Stimulated activated effector memory CD8-positive, alpha-beta T cell treated with anti-CD3 and anti-CD28 coated beads, Interleukin-12 subunit alpha, Interleukin-12 subunit beta, amount 100 ng/mL, for 72 hours (primary cell): ENCODE data around the gene ST7.

Experiments
- ATAC-seq: fragments of 150-1000 bp; cut with Tn5 transposase; 2 replicates; pipeline ENCODE4 v1.10.0; 2021
- DNase-seq, 2 donors: peaks; one replicate each; pipeline ENCODE4 v3.0.0; 2021 to 2022; ENCODE audit warnings: low spot score in 2 of 2
- H3K27ac Mint-ChIP-seq: one replicate; pipeline ENCODE4 v1.8.0; 2022; ENCODE audit warnings: mild to moderate bottlenecking, mixed read lengths
- H3K36me3 Mint-ChIP-seq: one replicate; pipeline ENCODE4 v1.8.0; 2022; ENCODE audit warnings: mild to moderate bottlenecking, mixed read lengths
- H3K4me1 Mint-ChIP-seq: one replicate; pipeline ENCODE4 v1.8.0; 2022; ENCODE audit warnings: mixed read lengths
- H3K4me3 Mint-ChIP-seq: one replicate; pipeline ENCODE4 v1.8.0; 2022; ENCODE audit warnings: mild to moderate bottlenecking, mixed read lengths
- H3K9me3 Mint-ChIP-seq: one replicate; pipeline ENCODE4 v1.8.0; 2022; ENCODE audit warnings: mixed read lengths

Gene ST7

DNA sequence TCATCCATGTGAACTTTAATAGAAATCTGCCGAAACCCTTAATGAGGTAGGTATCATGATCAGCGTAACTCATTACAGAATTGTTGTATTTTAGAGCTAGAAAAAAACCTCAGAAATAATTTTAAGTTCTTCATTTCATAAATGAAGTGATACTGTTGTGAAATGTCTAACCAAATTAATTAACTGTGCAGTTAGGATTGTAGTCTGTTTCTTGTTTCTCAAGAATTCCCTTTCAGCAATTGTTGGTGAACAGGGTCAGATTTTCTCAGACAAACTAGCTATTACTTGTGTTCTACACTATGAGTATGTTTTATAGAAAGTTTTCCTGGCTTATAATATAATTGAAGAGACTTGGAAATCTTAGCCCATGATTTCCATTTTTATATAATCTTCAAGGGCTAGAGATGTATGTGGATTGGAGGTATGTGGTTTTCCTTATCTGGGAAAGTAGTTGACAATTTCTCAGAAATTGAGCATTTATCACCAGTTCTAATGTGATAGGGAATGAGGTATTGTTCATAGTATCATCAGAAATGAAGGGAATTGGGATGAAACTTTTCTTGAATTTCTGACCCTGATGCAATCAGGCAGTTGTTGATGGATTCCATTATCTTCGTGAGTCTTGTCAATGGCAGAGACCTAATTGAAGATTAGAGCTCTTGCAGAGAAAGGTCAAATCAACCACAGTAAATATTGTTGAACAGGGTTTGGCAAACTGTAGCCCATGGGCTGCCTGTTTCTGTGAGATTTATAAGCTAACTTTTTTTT, 55.0 kb downstream of the ST7 start:
- ATAC-seq (no peak), DNase-seq (no peak)
- Mint-ChIP-seq H3K36me3 (peaks cover 7% of the 10 kb centered on the region), H3K9me3 (no peaks in the 10 kb centered on the region), H3K4me3 (no peak overlapping the region), H3K4me1 (peaks cover 39% of the 10 kb centered on the region), H3K27ac (no peak overlapping the region)

DNA sequence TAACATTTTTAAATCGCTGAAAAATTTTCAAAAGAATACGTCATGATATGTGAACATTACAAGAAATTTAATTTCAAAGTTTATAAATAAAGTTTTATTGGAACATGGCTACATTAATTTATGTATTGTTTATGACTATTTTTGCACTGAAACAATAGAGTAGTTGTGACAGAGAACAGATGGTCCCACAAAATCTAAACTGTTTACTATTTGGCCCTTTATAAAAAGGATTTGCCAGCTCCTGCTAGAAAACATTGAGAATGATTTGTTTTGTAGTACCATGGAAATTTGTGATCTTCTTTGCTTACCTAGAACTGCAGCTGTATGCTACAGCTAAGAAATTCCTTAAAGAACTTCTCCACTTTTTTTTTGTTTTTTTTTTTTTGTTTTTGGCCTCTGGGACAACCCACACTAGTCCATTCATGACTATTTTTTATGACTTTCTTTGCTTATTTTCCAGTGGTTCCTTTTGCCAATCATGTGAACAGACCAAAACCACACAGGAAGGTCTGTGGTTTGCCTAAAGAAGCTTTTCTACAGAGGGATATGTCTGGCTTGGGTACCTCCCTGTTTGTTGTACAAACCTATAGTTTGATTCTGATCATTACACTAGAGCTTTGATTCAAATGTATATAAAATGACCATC, 55.7 kb downstream of the ST7 start:
- H3K9me3 Mint-ChIP-seq = no peaks in the 10 kb centered on the region
- H3K27ac Mint-ChIP-seq = no peak overlapping the region
- H3K4me1 Mint-ChIP-seq = peaks cover 39% of the 10 kb centered on the region
- DNase-seq (no peak), ATAC-seq (peak; percentile 17)
- peaks cover 7% of the 10 kb centered on the region for H3K36me3 Mint-ChIP-seq
- H3K4me3 Mint-ChIP-seq = no peak overlapping the region

- H3K4me3 Mint-ChIP-seq = peak overlapping the region; percentile 45
- ATAC-seq (peak; percentile 27), DNase-seq (no peak)
- peaks cover 7% of the 10 kb centered on the region for H3K36me3 Mint-ChIP-seq
- peaks cover 39% of the 10 kb centered on the region for H3K4me1 Mint-ChIP-seq
- no peaks in the 10 kb centered on the region for H3K9me3 Mint-ChIP-seq
- H3K27ac Mint-ChIP-seq = peak overlapping the region; percentile 58
Observed at GRCh38 chr7:117009705-117010361, 56.5 kb downstream of the ST7 start.

GRCh38 chr7:117010375-117011133, 57.3 kb downstream of the ST7 start:
- peak overlapping the region; percentile 58 for H3K27ac Mint-ChIP-seq
- peaks cover 45% of the 10 kb centered on the region for H3K4me1 Mint-ChIP-seq
- ATAC-seq (peak; percentile 88), DNase-seq (no peak)
- H3K36me3 Mint-ChIP-seq = peaks cover 7% of the 10 kb centered on the region
- peak overlapping the region; percentile 45 for H3K4me3 Mint-ChIP-seq
- no peaks in the 10 kb centered on the region for H3K9me3 Mint-ChIP-seq

DNA sequence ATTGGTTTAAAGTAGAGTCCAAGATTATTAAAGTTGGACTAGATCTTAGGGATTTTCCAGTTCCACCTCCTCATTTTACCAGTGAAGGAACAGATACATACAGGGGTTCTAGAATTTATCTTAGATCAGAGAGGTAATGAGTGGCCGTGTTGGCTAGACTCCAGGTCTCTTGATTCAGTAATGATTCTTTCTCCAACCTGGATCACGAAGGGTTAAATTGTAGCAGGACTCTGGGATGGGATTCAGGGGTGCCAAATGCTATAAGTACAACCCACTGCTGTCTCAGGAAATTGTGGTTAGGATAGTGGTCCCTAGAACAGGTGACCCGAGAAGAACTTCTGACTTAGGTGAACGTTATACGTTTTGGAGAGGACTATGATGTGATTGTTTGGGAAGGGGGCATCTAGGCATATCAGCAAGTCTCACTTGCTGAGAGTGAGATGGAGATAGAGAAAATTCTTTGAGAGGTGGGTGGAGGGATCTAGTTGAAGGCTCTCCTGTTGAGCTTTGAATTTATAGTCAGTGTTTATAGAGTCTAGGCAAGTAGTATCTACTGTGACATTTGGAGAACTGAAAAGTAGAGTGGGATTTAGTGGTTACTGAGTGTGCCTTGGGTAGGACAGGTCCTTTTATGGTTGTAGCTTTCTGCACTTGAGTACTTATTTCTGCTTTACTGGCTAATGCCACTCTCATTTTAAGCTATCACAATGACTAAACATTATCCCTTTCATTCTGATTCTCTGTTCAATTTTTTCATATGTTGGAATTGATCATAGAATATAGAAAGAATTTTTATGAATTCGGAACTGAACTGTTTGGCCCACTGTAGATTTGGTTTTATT, 58.3 kb downstream of the ST7 start:
- H3K27ac Mint-ChIP-seq = peak overlapping the region; percentile 80
- peaks cover 7% of the 10 kb centered on the region for H3K36me3 Mint-ChIP-seq
- ATAC-seq (peak; percentile 85), DNase-seq (no peak)
- H3K9me3 Mint-ChIP-seq = no peaks in the 10 kb centered on the region
- peaks cover 47% of the 10 kb centered on the region for H3K4me1 Mint-ChIP-seq
- H3K4me3 Mint-ChIP-seq = peak overlapping the region; percentile 45

DNA sequence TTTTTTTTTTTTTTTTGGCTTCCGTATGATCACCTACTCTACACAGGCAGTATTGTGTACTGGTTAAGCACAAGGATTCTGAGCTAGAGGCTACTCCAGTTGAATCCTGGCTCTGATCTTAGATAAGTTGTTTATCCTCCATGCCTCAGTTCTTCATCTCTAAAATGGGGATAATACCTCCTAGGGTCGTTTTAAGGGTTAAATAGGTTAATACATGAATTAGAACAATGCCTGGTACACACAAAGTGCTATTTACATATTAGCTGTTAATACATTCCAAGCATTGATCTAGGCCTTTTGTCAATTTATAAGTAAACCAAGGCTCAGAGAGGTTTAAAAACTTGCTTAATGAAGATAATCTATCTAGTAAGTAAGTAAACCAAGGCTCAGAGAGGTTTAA, 59.0 kb downstream of the ST7 start:
- ATAC-seq (no peak), DNase-seq (no peak)
- Mint-ChIP-seq H3K36me3 (peaks cover 7% of the 10 kb centered on the region), H3K4me1 (peaks cover 41% of the 10 kb centered on the region), H3K27ac (no peak overlapping the region), H3K4me3 (no peak overlapping the region), H3K9me3 (no peaks in the 10 kb centered on the region)

GRCh38 chr7:117012696-117013095, 59.4 kb downstream of the ST7 start:
- H3K27ac Mint-ChIP-seq = no peak overlapping the region
- DNase-seq (no peak), ATAC-seq (no peak)

DNA sequence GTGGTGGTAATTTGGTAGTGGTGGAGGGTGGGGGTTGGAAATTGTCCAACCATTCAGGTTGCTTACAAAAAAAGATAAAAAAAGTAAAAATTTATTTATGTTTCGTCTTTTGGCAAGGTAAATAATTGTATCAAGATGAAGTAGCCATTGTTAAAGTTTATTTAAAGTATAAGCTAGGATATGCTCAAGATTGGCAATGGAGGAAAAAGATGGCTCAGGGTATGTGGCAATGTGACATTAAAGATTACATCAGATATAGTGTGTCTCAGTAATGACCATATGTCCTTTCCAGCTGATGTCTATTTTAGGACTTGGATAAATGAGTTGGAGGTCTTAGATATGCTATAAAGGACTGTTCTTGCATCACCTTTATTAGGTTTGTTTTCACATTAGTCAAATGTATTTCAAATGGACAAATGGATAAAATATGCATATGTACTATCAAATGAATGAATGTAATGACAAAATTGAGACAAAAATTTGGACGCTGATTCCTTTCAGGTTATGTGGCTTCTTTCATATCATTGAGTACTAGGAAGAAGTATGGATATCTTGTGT, 60.9 kb downstream of the ST7 start:
- ATAC-seq = no peak
- Mint-ChIP-seq H3K36me3 (peaks cover 3% of the 10 kb centered on the region), H3K4me3 (no peak overlapping the region), H3K9me3 (no peaks in the 10 kb centered on the region), H3K4me1 (peaks cover 38% of the 10 kb centered on the region), H3K27ac (no peak overlapping the region)
- DNase-seq = no peak

More at GRCh38 chr7:117012696-117013095, 59.4 kb downstream of the ST7 start:
- Mint-ChIP-seq H3K4me1 (peaks cover 40% of the 10 kb centered on the region), H3K9me3 (no peaks in the 10 kb centered on the region), H3K36me3 (peaks cover 7% of the 10 kb centered on the region), H3K4me3 (no peak overlapping the region)

- DNase-seq = no peak
- Mint-ChIP-seq H3K27ac (no peak overlapping the region), H3K9me3 (no peaks in the 10 kb centered on the region), H3K4me3 (no peak overlapping the region), H3K4me1 (peaks cover 32% of the 10 kb centered on the region), H3K36me3 (no peaks in the 10 kb centered on the region)
- no peak for ATAC-seq
Observed at GRCh38 chr7:117014673-117015133, 61.4 kb downstream of the ST7 start.

- H3K4me1 Mint-ChIP-seq = peaks cover 24% of the 10 kb centered on the region
- no peak for DNase-seq
- no peak overlapping the region for H3K4me3 Mint-ChIP-seq
- no peaks in the 10 kb centered on the region for H3K9me3 Mint-ChIP-seq
- H3K27ac Mint-ChIP-seq = no peak overlapping the region
- no peaks in the 10 kb centered on the region for H3K36me3 Mint-ChIP-seq
- no peak for ATAC-seq
Observed at GRCh38 chr7:117015258-117016184, 62.2 kb downstream of the ST7 start.

- Mint-ChIP-seq H3K9me3 (no peaks in the 10 kb centered on the region), H3K27ac (no peak overlapping the region), H3K4me3 (no peak overlapping the region), H3K4me1 (peaks cover 9% of the 10 kb centered on the region), H3K36me3 (no peaks in the 10 kb centered on the region)
- no peak for DNase-seq
- ATAC-seq = no peak
Observed at GRCh38 chr7:117017017-117017451, 63.7 kb downstream of the ST7 start.

GRCh38 chr7:117017702-117018266, 64.5 kb downstream of the ST7 start:
- Mint-ChIP-seq H3K4me3 (no peak overlapping the region), H3K27ac (no peak overlapping the region), H3K36me3 (no peaks in the 10 kb centered on the region), H3K4me1 (peaks cover 12% of the 10 kb centered on the region), H3K9me3 (no peaks in the 10 kb centered on the region)
- no peak for ATAC-seq
- no peak for DNase-seq

GRCh38 chr7:117018713-117019112, 65.4 kb downstream of the ST7 start:
- H3K36me3 Mint-ChIP-seq = no peaks in the 10 kb centered on the region
- H3K4me1 Mint-ChIP-seq = peaks cover 20% of the 10 kb centered on the region
- no peaks in the 10 kb centered on the region for H3K9me3 Mint-ChIP-seq
- H3K4me3 Mint-ChIP-seq = no peak overlapping the region
- ATAC-seq (no peak), DNase-seq (no peak)
- H3K27ac Mint-ChIP-seq = no peak overlapping the region
